Non-pigmented ciliary epithelial cell (primary cell): ENCODE measurements around the gene GDA.
A peak's percentile ranks its signal among the peaks of the same experiment; 100 is the strongest.
"Not testable (repeated sequence)": the region's sequence is repeated elsewhere in the genome, so short reads cannot be mapped to it uniquely, and the experiment has no call there.

Source experiments
- DNase-seq: peaks from one replicate; pipeline ENCODE4 v3.0.0-alpha.2; 2010; ENCODE audit warnings: low read depth

The GDA gene

DNA sequence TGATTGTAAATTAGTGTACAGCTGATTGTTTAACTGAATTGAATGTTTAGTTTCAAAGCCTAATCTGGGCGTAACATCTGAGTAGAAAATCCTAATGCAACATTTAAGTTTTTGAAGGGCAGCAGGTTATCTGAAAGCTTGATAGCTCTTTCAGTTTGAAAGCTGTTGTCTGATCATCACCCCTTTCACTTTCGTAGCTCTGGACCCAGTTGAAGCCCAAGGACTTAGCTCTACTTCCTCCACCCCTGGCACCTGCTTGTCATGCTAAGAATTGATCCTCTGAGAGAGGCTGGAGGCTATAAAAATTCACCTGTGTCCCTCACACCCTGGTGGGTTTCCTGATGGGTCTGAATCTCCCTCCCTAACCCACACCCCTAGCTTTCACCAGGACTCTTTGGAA lies 129.7 kb downstream of the GDA start:
- no peak for DNase-seq

- peak; percentile 32 for DNase-seq
These were observed 131.8 kb downstream of the GDA start for GRCh38 chr9:72280913-72281500.

GRCh38 chr9:72289401-72289800 lies 140.2 kb downstream of the GDA start:
- DNase-seq = no peak

- DNase-seq = no peak
These were observed 141.1 kb downstream of the GDA start for GRCh38 chr9:72290311-72290710.

GRCh38 chr9:72291576-72291975 lies 142.3 kb downstream of the GDA start:
- not testable (repeated sequence) for DNase-seq

- DNase-seq = no peak
These were observed 143.0 kb downstream of the GDA start for GRCh38 chr9:72292256-72292682.

DNA sequence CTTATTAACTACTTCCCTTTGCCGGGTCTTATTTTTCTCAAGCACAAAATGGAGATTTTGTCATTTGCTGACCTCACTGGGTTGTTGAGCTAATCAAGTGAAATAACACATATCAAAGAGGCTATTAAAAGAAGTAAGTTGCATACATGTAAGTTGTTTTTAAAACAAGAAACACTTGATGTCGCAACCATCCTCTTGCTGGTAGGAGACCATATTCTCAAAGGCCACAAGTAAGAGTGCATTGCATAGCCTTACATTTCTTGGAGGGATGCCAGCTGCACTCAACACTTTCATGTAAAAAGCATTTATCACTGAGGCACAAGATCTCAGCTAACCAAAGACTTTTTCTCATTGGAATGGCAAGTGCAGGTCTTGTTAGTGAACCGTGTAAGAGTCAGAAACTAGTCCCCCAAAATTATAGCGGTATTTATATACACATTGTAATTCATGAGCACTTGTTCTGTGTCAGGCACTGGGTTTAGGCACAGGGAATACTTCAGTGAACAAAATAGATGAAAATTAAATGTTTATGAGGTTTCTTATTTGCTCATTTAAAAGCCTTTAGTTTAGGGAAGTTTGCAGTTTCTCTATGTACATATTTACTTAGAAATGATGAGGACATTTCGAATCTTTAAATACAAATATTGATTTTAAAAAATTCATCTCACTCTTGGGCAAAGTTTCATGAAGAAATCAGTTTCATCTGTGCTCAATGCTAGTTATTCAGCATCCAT lies 143.8 kb downstream of the GDA start:
- peak; percentile 62 for DNase-seq

GRCh38 chr9:72294936-72295335 lies 145.7 kb downstream of the GDA start:
- no peak for DNase-seq

- DNase-seq = no peak
These were observed 148.3 kb downstream of the GDA start for GRCh38 chr9:72297516-72297915.

GRCh38 chr9:72299017-72299603 lies 149.9 kb downstream of the GDA start:
- DNase-seq = no peak

- DNase-seq = no peak
These were observed 151.6 kb downstream of the GDA start for GRCh38 chr9:72300873-72301272.
